Fibroblast of lung (primary cell): ENCODE measurements around the gene TMCO5A.

Source experiments
- CTCF ChIP-seq, 2 donors: IDR thresholded peaks in 1 of 2; conservative IDR thresholded peaks in 1 of 2; 1 replicate in 1 of 2; 2 replicates in 1 of 2; pipeline ENCODE4 v1.5.1; 2011 to 2012; ENCODE audit warnings: low read length in 2 of 2, control low read depth in 1 of 2, inconsistent platforms in 1 of 2, low read depth in 1 of 2, mild to moderate bottlenecking in 1 of 2
- EZH2 ChIP-seq: IDR thresholded peaks from 2 replicates; pipeline ENCODE4 v1.5.1; 2012; ENCODE audit warnings: low read length, control low read depth, mild to moderate bottlenecking; ENCODE audit errors: missing control alignments

- TF ChIP-seq CTCF (conservative IDR thresholded peaks at IDR 0.05 in 1 of 2, IDR thresholded peaks at IDR 0.05 in 1 of 2; ENCODE audit: low read depth in 1 of 2, low read length in 2 of 2) (no peak), EZH2 (no peak)
Observed at GRCh38 chr15:37926136-37926535, 8.3 kb upstream of the TMCO5A start.
